Fibroblast of gingiva (primary cell): ENCODE measurements around the gene JMJD7.

ENCODE experiments used
- DNase-seq: peaks from one replicate; pipeline ENCODE4 v3.0.0-alpha.2; 2011; ENCODE audit warnings: low read depth

JMJD7 gene

DNA sequence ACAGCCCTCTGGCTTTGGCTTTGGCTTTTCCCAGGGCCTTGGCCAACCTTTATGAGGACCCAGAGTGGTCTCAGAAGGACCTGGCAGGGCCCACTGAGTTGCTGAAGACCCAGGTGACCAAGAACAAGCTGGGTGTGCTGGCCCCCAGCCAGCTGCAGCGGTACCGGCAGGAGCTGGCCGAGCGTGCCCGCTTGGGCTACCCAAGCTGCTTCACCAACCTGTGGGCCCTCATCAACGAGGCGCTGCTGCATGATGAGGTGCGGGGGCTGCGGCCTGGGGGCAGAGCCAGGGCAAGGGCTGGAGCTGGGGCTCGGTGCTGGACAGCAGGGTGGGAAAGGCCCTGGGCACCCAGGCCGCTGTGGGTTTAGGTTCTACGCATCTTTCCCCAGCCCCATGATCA is 16.9 kb downstream of the JMJD7 start:
- DNase-seq, result no peak

DNA sequence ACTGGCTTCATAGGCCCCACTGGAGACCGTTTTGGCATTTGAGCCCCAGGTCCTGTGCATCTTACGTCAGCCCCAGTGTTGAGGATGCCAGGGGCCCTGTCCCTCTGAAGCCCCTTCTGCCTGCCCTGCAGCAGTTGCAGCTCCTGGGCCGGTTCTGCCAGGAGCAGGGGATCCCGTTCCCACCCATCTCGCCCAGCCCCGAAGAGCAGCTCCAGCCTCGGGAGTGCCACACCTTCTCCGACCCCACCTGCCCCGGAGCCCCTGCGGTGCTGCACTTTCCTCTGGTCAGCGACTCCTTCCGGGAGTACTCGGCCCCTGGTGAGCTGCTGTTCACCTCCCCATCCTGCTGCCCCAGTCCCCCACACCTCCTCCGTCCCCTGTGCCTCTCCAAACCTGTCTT is 19.3 kb downstream of the JMJD7 start:
- DNase-seq, result no peak

DNA sequence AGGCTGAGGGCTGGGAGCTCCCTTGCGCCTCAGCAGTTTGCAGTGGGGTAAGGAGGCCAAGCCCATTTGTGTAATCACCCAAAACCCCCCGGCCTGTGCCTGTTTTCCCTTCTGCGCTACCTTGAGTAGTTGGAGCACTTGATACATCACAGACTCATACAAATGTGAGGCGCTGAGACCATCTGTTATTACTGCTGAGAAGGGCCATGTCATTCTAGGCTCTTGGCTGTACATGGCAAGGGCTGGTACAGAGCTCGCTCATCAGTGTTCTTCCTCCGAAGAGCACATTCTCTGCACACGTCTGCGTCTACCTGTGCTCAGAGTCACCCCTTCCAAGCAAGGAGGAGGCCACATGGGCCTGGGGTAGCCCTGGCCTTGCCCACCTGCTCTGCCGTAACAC is 20.1 kb downstream of the JMJD7 start:
- no peak for DNase-seq

DNA sequence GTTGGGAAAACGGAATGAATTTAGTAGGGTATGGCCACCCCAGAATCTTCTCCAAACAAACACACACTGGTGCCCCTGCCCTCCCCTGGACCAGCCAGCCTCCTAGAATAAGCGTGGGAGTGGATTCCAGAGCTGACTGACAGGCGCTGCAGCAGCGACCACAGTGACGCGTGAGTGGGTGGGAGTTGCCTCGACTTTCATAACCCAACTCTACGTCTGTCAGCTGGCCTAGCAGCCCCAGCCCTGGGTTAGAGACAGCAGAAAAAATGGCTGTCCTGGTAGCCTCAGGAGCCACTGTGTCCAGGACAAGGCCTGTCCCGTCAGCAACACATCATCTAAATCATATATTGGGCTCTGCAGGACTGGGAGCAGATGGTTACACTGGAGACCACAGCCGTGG is 20.7 kb downstream of the JMJD7 start:
- no peak for DNase-seq

DNA sequence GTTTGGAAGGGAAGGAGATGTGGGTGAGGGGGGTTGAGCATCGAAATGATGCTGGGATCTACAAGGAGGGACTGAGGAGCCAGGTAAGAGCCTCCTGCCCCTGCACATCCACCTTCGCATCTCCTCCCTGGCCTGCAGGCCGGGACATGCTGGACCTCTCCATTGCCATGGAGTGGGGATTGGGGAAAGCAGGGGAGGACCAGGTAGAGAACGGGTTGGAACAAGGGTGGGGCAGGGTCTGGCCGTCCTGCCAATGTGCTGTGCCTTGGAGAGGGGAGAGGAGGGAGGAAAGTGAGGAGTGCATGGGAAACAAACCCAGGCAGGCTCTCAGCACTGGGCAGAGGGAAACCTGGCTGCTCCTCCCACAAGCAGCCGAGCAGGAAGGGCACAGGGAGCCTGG is 21.3 kb downstream of the JMJD7 start:
- no peak for DNase-seq

DNA sequence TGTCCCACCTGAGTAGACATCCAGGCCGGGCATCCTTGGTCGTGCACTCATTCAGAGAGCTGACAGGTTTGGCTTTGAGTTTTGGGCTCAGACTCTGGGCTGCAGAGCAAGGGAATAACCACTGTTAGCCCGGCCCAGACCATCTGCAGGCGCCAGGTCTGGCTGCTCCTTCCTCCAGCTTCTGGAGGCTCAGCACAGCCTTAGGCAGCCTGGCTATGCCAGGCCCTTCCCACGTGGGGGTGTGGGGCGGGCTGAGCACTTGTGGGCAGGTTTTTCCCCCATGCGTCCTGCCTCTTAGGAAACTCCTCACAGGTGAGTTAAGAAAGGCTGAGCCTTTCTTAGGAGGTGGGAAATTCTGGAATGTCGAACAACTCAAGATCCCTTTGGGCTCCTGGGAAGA is 22.0 kb downstream of the JMJD7 start:
- DNase-seq, result no peak

DNA sequence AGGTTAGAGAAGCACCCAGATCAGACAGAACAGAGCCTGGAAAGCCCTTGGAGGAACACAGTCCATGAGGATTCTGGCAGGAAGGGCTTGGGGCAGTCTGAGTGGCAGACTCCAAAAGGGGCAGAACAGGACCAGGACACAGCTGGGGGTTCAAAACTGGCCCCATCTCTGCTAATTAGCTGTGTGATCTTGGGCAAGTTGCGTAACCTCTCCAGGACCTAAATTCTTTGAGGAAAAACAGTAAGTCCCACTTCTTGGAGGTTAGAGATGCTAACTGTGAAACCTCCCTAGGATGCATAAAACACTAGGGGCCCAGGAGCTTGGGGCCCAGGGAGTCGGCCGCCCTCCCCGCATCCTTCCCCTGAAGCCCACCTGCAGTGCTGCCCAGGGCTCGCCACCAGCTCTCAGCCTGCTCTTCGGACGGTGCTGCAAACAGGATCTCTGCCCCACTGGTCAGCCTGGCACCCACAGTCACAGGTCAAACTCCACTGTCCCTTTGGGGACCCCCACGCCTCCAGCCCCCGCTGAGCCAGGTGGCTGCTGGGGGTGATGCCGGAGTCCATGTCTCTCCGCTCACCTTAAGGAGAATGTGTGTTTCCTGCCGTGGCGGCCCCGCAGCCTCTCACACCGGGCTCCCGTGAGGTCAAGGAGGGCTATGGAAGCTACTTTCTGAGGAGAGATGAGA is 22.7 kb downstream of the JMJD7 start:
- no peak for DNase-seq

DNA sequence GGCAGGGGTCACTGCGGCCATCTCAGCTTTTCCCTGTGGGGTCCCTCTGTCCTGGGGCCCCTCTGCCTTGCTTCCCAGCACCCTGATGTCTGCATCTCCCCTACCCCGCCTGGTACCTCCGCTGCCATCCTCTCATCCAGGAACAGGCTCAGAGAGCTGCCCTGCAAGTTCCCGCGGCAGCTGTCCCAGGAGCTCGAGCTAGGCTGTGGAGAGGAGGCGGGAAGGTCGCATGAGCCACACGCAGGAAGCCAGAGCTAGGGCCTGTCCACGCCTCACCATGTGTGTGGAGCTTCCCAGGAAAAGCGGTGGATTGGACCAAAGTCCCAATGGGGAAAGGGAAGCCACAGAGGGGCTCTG is 23.3 kb downstream of the JMJD7 start:
- DNase-seq, result no peak

DNA sequence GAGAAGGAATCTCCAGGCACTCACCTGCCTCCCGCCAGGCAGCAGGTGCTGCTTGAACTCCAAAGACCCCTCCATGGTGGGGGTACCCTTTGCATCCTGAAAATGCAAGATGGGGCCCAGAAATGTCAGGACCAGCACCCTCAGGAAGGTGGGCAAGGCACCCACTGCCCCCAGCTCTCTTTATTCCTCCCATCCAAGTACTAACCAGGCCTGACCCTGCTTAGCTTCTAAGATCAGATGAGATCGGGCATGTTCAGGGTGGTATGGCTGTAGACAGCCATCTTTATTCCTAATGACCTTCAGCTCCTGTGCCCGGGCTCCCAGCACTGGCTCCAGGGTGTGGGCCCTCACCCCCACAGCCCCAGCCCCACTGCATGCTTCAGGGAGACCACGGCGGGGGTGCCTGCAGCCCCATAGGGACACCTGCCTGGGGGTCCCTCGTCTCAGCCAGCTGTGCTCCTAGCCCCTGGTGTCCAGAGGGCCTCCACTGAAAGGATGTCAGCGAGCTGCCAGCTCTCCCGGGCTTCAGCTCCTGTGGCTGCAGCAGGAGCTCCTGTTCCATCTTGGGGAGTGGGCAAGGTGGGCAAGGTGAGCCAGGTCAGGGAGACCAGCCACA is 24.0 kb downstream of the JMJD7 start:
- DNase-seq, result no peak

DNA sequence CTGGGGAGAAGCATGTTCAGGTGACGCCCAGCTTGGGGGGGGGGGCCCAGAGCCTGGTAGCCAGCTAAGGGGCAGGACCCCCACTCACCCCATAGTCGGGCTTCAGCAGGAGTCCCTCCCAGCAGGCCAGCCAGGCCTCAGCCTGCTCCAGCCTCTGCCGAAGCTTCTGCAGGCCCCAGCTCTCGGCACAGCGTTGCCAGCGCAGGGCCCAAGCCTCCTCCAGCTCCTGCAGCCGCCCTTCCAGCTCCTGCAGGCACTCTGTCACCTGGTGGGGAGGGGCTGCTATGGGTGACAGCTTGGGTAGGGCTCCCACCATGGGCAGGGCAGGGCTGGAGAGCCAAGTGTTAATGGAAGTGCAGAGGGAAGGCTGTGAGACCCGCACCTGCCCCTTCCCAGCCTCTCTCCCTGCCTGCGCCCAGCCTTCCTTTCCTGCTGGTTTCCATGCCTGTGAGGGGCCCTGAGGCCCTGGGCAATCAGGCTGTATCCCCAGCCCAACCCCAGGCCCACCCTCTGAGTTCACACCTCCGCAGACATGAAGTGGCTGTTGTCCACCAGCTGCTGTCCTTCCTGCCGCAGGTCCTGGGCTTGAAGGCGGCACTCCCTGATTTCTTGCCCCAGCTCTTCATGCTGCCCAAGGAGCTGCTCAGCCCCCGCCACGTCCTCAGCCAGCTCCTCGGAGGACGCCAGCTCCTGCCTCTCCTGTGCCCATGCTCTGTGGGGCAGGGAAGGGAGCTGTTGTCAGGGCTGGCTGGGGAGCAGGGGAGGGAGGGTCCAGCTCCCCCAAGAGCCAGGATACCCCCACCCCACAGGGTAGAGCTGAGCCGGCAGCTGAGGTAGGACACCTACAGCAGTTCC is 25.1 kb downstream of the JMJD7 start:
- DNase-seq, result no peak

DNA sequence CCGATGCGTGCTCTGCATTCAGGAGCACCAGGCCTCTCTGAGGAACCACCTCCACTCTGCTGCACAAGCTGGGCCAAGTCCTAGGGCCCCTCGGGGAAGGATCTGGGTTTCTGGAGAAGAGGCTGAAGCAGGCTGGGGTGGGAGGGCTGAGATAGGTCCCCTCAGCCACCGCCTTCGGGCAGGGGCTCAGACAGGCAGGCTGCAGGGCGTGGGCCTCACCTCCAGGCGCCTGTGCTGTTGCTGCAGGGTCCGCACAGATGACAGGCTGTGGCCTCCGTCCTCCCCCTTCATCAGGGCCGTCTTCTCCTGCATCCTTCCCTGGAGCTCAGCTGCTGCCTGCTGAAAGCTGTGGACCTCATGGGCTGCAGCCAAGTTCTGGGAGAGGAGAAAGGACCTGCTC is 25.9 kb downstream of the JMJD7 start:
- DNase-seq, result no peak

DNA sequence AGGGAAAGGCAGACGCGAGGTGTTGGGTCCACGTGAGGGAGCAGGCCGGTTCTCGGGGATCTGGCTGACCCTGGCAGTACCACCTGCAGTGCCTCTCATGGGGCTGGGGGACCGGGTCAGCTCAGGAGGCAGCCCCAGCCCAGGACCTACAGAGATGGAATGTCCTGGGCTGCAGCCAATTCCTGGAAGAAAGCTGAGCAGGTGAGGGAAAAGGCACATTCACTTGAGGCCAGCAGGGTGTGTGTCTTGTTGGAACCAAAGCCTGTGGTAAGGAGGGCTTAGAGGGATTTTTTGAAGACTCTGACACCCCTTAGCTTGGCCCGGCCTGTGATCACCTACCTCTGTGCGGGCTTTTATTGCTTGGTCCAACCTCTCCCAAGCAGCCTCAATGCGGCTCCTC is 26.6 kb downstream of the JMJD7 start:
- DNase-seq, result no peak

DNA sequence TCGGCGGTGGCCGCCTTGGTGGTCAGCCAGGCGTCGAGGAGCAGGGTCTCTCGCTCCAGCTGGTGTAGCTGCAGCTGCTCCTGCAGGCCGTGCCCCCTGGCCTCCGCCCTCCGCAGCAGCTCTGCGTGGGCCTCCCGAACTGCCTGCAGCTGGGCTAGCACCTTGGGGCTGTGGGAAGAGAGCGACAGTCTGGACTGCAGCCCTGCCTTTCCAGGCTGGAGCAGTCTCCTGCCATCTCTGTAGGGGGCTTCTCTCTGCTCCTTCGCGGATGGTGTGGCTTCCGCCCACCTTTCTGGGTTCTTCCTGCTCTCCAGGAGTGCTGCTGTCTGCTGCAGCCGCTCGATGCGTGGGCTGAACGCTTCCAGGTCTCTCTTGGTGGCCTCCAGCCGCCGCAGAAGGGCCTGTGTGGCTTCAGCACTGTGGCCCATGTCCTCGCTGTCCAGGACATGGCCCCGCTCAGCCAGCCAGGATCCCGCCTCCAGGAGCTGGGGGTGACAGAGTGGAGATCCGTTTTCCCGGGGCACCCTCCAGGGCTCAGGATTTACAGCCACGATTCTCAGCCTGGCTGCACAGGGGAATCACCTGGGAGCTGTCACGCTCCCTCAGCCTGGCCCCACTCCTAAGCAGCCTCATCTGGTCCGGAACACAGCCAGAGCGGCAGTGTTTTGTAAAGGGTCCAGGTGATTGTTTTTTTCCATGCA is 27.5 kb downstream of the JMJD7 start:
- no peak for DNase-seq

DNA sequence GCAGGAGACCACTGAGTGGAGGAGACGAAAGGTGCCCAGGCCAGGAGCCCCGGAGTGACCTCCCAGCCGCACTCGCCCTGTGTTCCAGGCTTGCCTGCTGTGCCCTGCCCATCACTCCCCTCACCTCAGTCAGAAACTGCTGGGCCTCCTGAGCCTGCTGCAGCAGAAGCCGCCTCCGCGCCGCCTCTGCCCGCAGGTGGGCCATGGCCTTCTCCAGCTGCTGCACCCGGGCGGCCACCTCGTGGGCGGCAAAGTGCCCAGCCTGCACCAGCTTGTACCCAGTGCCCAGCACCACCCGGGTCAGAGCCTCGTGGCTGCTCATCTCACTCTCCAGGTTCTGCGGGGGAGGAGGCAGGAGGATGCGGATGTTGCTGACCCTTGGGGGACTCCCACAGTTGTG is 28.4 kb downstream of the JMJD7 start:
- no peak for DNase-seq

DNA sequence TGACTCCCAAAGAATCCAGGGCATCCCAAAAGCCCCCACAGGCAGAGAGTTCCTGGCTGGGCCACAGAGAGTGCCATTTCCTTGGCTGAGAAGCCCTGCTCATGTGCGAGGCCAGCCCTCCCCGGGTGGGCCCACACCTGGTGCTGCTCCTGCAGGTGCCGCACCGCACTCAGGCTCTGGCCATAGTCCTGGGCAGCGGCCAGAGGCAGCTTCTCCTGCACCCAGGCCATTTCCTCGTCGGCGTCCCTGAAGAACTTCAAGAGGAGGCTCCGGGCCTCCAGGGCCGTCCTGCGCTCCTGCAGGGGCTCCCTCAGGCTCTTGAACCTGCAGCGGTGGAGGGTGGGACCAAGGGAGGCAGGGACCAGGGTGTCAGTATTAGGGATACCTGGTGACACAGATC is 28.8 kb downstream of the JMJD7 start:
- DNase-seq, result no peak

DNA sequence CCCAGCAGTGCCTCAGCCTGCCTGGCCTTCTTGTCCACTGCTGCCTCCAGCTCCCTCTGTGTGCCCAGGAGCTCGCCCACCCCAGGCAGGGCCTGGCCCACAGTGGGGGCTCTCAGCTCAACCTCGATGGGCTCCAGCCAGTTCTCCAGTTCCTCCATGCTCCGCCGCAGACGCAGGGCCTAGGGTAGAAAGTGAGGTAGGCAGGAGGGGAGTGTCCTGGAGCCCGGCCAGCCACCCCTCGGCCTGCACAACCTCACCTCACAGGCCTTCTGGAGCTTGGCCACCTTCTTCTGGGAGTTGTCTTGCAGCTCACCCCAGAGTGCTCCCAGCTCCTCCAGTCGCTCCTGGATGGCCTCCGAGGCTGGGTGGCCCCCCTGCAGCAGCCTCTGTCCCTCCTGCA is 29.4 kb downstream of the JMJD7 start:
- DNase-seq, result no peak

DNA sequence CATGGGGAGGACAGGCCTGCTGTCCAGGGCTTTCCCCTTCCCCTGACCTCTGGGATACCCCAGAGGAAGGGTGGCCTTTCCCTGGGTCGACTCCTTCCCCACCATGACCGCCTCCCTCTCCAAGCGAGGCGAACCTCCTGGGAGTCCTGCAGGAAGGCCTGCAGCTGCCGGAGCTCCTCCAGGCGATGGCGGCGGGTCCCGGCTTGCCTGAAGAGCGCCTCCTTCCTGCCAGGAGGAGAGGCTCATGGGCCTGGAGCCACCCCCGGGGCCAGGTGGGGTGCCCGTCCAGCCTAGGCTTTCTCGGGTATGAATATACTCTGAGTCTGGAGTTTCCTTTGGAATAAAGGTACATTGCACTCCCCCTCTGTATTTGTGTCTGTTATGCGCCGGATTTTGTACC is 30.9 kb downstream of the JMJD7 start:
- no peak for DNase-seq

DNA sequence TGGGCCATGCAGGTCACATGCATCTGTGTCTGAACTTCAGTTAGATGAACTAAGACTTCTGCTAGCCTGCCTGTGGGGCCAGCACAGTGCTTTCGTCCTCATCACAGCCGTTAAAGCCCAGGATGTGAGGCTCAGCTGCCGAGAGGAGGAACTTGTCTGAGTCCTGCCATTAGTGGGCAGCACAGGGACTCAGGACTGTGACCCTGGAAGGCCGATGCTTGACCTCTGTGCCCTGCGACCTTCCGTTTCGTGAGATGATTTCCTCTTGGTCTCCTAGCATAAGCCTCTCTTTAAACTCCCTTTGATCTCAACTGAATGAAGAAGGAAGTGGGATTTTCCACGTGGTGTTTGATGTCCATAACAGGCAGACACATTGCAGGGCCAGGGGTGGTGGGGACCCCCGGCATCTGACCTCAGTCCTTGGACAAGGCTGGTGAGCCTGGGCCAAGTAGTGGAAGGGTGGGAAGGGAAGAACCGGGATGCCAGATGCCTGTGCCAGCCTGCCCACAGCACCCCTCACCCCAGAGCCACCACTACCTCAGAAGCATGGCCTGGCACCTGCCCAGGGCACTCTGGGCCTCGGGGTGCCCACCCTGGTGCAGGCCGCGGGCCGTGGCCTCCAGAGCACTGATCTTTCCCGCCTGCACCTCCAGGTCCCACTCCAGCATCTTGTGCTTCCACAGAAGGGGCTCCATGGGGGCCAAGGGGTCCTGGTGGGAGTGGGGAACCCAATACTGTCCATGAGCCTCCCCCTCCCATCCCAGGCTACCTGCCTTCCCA is 32.3 kb downstream of the JMJD7 start:
- DNase-seq, result no peak

DNA sequence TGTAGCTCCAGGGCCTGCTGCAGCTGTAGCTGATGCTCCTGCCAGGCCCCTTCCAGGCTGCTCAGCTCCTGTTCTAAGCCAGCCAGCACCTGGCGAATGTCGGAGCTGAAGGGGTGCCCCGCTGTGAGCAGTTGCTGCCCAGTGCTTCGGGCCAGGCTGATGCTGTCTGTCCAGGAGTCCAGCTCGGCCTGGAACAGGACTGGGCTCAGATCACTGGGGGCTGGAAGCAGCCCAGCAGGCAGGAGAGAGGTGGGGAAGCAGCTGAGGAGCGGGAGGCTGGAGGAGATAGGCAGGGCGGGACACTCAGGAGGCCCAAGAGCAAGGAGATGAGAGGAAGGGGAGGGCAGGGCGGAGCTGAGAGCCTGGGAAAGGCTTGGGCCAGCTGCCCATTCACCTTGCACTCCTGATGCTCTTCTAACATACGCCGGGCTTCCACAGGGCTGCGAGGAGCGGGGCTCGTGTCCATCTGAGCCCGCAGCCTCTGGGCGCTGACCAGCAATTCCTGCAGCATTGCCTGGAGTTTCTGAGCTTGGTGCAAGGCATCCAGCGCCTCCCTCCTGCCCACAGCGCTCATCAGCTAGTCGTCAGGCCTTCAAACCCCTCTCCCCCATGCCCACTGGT is 34.0 kb downstream of the JMJD7 start:
- no peak for DNase-seq

DNA sequence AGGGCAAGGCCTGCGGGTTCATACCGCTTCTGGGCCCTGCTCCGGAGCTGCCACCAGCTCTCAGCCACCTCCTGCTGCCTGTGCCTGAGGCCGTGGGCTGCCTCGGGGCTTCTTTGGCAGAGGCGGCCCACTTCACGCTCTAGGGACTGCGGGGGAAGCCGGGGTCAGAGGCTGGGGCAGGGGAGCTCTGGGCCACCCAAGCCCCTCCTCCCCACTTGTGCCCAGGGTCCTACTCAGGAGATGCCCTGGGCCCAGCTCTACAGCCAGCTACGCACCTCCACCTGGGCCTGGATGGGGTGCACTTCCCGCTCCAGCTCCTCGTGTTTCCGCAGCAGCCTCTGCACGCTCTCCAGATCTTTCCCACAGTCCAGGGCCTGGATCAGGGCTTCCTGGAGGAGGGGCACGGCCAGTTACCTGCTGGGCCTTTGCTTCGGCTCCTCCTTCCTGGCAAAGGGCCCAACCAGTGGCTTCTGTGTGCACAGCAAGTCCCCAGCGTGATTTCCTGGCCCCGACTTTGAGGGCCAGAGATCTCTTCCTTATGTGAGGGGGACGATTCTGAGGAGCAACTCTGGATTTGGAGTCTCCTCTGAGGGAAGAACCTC is 34.7 kb downstream of the JMJD7 start:
- DNase-seq, result no peak

DNA sequence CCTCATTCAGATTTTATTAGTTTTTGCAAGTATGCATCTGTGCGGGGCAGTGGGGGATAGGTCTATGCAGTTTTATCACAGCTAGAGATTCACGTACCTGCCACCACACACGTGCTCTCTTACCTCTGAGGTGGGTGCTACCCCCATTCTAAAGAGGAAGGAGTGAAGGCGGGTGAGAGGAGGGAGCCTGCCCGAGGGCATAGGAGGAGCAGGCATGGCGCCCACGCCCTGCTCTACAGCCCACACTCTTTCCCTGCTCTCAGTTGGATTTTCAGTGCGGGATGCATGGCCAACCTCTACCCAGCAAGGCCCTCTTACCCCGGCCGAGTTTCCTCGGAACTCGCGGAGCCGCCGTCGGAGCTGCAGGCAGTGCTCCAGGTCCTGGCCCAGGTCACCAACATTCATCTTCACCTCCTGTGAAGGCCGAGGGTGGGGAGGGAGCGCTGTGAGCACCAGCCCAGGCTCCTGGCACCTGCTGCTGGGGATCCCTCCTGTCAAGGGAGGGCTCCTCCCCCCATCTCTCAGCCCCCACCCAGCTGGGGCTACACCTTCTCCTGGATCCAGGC is 37.7 kb downstream of the JMJD7 start:
- no peak for DNase-seq
